Activated naive CD4-positive, alpha-beta T cell treated with anti-CD3 and anti-CD28 coated beads for 36 hours (primary cell): ENCODE data around the gene CDKN2D. TPM values are rescaled to one million over a fixed set of nuclear protein-coding genes. Genes with fewer than 3 reads are reported as not detected.

Experiments used
- CTCF ChIA-PET: fragments of 350-600 bp; sonication (Branson Sonifier 250); formaldehyde crosslinking; loops from one replicate; lab custom pipeline; 2021; ENCODE audit warnings: antibody characterized with exemption; lab: Charles Lee
- DNase-seq: peaks from one replicate; pipeline ENCODE4 v3.0.0-alpha.2; 2020
- H3K27ac Mint-ChIP-seq: one replicate; pipeline ENCODE4 v1.8.0; 2021; ENCODE audit warnings: mild to moderate bottlenecking, mixed read lengths
- H3K27me3 Mint-ChIP-seq: one replicate; pipeline ENCODE4 v1.8.0; 2021; ENCODE audit warnings: low read depth, mixed read lengths
- H3K36me3 Mint-ChIP-seq: one replicate; pipeline ENCODE4 v1.8.0; 2021; ENCODE audit warnings: low read depth, mixed read lengths
- H3K4me1 Mint-ChIP-seq: one replicate; pipeline ENCODE4 v1.8.0; 2021; ENCODE audit warnings: low read depth, mixed read lengths
- H3K4me3 Mint-ChIP-seq: one replicate; pipeline ENCODE4 v1.8.0; 2021; ENCODE audit warnings: mild to moderate bottlenecking, moderate library complexity, mixed read lengths
- H3K9me3 Mint-ChIP-seq: one replicate; pipeline ENCODE4 v1.8.0; 2021; ENCODE audit warnings: mixed read lengths
- intact Hi-C: fragments of 100-400 bp; cut with micrococcal nuclease; formaldehyde crosslinking; loops from one replicate; pipeline ENCODE4 v1.15.1; 2023
- total RNA-seq, 2 experiments: library from RNA; stranded (reverse); gene quantifications; one replicate each; pipeline ENCODE4 v1.2.3, GENCODE V29; 2021

Gene CDKN2D
- total RNA-seq = 10 to 100 TPM; 69.2 to 75.2 TPM

DNA sequence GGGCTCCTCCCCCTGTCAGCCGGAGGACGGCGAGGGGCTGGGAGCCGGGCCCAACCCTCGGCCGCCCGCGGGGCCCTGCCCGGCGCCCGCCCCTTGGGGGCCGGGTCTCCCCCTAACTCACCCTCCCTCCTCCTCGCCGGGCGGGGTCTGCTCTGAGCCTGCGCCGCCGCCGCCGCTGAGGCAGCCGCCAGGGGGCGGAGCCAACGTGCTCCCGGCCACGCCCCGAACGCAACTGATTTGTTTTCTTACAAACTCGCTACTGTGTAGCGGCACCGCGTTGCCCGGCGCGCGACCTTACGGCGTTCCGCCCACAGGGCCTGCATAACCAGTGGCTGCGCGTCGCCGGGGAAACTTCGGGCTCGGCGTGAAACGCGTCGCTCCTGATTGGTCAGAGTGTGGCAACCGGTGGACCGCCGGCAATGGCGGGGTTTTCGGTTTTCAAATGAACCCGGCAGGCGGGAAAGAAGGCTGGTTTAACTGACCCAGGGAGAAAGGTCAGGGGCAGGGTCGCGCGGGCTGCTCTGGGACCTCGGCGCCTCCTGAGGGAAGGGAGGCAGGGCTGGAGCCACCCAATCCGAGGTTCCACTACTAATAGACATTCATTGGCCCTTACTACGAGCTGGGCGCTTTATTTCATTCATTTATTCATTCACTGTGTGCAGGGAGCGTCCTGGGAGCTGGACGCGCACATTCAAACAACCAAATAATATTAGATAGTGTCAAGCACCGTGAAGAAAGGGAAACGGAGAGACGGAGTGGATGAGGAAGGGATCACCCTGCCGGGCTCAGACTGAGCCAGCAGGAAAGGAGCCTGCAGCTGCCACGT, at the start of gene CDKN2D:
TSS of gene CDKN2D (minus strand) at position 154 of the 826 bp plus-strand sequence. CDS start 326 bp downstream, outside the sequence.
- Mint-ChIP-seq H3K4me3 (peak within 1 kb of the TSS; percentile 94), H3K27ac (peak within 1 kb of the TSS; percentile 98), H3K27me3 (no peaks in the 10 kb centered on the region), H3K9me3 (no peaks in the 10 kb centered on the region), H3K4me1 (peaks cover 39% of the 10 kb centered on the region), H3K36me3 (peaks cover 33% of the 10 kb centered on the region)
- DNase-seq = peak; percentile 100
- intact Hi-C loops = loop anchor here (1.0 to 5.0 kb wide), 12 partner anchors 35 to 522 kb away; partner anchors contain the start of genes CARM1, SMARCA4 and TMED1
- CTCF ChIA-PET = interaction anchor here (0.6 to 4.7 kb wide), 11 partner anchors 12 to 296 kb away, joined by 3 to 36 read pairs (median 4); no protein-coding TSS in a partner anchor

DNA sequence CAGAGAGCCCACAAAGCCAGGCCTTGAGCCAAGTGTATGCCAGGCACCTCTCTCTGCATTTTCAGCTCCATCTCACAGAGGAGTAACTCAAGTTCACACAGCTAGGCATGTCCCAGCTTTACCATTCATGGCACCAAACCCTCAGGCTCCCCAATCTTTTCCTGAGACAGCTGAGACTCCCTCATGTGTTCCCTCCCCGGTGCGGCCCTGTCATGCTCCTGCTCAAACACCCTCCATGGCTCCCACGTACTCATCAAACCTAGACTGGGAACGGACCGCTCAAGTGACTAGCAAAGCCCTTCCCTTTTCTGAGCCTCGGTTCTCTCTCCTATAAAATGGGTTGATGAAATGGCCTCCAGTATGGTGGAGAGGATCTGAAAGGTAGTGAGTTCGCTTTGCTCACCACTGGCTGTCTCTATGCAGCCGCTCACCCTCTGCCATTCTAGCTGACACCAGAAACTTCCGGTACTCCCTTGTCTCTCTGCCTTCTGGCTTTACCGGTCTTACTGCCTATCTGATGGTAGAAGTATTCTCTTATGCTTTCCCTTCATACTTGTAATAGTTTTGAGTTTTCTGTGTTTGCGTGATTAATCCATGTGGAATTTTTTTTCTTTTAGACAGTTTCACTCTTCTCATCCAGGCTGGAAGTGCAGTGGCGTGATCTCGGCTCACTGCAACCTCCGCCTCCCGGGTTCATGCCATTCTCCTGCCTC, 48.8 kb upstream of the CDKN2D start:
- Mint-ChIP-seq H3K27me3 (no peaks in the 10 kb centered on the region), H3K4me1 (peaks cover 45% of the 10 kb centered on the region), H3K36me3 (peaks cover 12% of the 10 kb centered on the region), H3K9me3 (no peaks in the 10 kb centered on the region), H3K4me3 (no peak overlapping the region), H3K27ac (peak overlapping the region; percentile 8)
- intact Hi-C loops = no loop called here
- CTCF ChIA-PET = interaction anchor here (0.6 to 4.7 kb wide), 4 partner anchors 26 to 144 kb away, joined by 3 to 22 read pairs (median 3); no protein-coding TSS in a partner anchor
- no peak for DNase-seq

DNA sequence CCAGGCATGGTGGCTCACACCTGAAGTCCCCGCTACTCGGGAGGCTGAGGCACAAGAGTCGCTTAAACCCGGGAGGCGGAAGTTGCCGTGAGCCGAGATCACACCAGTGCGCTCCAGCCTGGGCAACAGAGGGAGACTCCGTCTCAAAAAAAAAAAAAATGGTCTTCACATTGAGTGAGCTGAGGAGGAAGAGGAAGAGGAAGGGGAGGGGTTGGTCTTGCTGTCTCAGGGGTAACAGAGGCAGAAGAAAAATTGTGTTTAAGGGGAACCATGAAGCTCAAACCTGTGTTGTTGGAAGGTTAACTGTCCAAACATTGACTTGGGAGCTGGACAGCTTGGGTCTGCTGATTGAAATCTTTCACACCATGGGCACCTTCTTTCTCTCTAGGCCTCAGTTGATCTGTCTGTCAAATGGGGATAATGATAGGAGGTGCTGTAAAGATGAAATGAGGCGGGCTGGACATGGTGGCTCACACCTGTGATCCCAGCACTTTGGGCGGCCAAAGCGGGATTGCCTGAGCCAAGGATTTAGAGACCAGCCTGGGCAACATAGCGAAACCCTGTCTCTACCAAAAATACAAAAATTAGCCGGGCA, 46.7 kb upstream of the CDKN2D start:
- Mint-ChIP-seq H3K4me1 (peaks cover 35% of the 10 kb centered on the region), H3K27me3 (no peaks in the 10 kb centered on the region), H3K36me3 (peaks cover 12% of the 10 kb centered on the region), H3K9me3 (no peaks in the 10 kb centered on the region), H3K27ac (peak overlapping the region; percentile 35), H3K4me3 (no peak overlapping the region)
- intact Hi-C loops = no loop called here
- DNase-seq = no peak
- CTCF ChIA-PET = interaction anchor here (1.1 kb wide), 1 partner anchor 84 kb away, joined by 4 read pairs; no protein-coding TSS in a partner anchor

DNA sequence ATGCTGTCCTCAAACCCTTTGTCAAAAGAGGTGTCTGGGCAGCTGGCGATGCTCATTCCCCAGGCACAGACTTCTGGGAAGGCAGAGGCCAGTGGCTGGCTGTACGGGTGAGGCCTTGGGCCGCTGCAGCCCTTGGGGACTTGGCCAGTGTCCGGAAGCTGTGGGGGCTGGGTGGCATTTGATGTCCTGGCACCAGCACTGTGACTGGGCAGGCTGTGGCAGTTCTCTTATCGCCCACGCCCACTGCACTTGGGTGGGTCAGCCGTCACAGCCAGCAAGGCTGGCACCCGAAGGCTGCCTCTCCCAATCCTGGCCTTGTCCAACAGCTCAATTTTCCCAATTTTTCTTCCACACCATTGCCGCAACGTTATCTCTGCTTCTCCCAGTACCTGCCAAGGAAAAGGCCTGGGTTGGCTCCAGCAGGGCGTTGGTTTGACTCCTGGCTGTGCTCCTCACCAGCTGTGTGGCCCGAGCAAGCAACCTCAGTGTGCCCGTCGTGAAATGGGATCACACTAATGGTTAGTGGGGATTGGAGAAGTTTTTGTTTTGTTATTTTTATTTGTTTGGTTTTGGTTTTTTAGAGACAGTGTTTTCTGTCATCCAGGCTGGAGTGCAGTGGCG, 43.8 kb upstream of the CDKN2D start:
- Mint-ChIP-seq H3K4me1 (peaks cover 31% of the 10 kb centered on the region), H3K36me3 (peaks cover 11% of the 10 kb centered on the region), H3K27me3 (no peaks in the 10 kb centered on the region), H3K27ac (no peak overlapping the region), H3K9me3 (no peaks in the 10 kb centered on the region), H3K4me3 (no peak overlapping the region)
- intact Hi-C loops = no loop called here
- DNase-seq = no peak
- CTCF ChIA-PET = interaction anchor here (1.3 to 2.1 kb wide), 3 partner anchors 9 to 32 kb away, joined by 3 to 11 read pairs (median 8); no protein-coding TSS in a partner anchor

DNA sequence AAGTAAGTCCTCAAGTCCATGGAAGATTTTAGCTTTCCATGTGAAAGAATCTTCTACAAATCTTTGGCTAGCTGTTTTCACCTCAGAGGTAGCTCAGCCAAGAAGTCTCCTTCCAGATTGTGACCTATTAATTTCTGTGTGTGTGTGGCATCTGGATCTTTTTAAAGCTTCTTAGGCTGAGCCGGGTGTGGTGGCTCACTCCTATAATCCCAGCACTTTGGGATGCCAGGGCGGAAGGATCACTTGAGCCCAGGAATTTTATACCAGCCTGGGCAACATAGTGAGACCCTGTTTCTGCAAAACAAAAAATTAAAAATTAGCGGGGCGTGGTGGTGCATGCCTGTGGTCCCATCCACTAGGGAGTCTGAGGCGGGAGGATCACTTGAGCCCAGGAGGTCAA, 43.1 kb upstream of the CDKN2D start:
- Mint-ChIP-seq H3K9me3 (no peaks in the 10 kb centered on the region), H3K27me3 (no peaks in the 10 kb centered on the region), H3K4me1 (peaks cover 32% of the 10 kb centered on the region), H3K4me3 (no peak overlapping the region), H3K27ac (no peak overlapping the region), H3K36me3 (peaks cover 8% of the 10 kb centered on the region)
- intact Hi-C loops = no loop called here
- no peak for DNase-seq
- CTCF ChIA-PET = interaction anchor here (0.6 to 2.1 kb wide), 5 partner anchors 8 to 127 kb away, joined by 3 to 11 read pairs (median 4); no protein-coding TSS in a partner anchor

DNA sequence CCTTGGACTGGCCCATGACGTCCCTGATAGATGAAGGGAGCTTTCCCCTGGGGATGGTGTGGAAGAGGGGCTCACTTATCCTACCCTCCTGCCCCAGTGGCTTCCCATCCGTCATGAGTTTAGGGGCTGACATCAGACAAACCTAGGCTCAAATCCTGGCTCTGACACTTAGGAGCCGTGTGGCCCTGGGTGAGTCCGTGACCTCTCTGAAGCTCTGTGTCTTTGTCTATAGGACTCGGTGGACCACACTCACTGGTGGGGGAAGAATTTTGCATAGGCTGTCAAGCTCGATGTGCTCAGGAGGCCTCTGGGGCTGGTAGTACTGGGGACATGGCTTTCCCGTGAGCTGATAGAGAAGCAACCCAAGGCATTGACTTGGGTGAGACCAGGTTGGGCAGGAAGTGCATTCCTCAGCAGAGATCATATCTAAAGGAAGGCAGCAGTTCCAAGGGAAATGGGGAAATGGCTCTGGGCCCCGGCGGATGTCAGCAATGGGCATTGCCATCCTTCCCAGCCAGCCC, 35.7 kb upstream of the CDKN2D start:
- Mint-ChIP-seq H3K36me3 (peaks cover 9% of the 10 kb centered on the region), H3K9me3 (no peaks in the 10 kb centered on the region), H3K27me3 (no peaks in the 10 kb centered on the region), H3K4me1 (peaks cover 26% of the 10 kb centered on the region), H3K27ac (peak overlapping the region; percentile 100), H3K4me3 (peak overlapping the region; percentile 98)
- DNase-seq = peak; percentile 21
- CTCF ChIA-PET = interaction anchor here (0.5 to 2.0 kb wide), 6 partner anchors 7 to 33 kb away, joined by 3 to 10 read pairs (median 3); no protein-coding TSS in a partner anchor
- intact Hi-C loops = loop anchor here (1.0 kb wide), 1 partner anchor 35 kb away; no protein-coding TSS in a partner anchor

DNA sequence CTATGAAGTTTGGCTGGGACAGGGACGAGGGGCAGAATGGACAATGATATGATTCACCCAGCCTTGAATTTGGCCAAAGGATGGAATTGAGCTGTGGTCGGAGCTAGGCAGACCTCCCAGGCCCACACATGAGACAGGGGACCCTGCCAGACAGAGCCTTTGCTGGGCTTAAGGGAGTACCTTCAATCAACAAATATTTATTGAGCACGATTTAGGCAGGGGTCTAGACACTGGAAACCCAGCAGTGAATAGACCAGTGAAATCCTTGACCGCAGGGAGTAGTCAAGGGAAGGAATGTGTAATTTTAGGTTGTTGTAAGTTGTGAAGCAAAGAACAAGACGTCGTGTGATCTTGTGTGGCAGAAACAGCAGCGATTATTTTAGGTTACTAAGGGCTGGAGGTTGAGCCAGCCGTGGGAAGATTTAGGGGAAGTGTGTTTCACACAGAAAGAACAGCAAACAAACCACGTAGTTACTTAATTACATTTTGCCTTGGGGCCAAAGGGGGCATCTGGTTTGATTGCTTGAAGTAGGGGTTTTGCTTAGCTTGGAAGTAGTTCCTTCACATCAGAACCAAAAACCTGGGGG, 35.2 kb upstream of the CDKN2D start:
- no peaks in the 10 kb centered on the region for H3K27me3 Mint-ChIP-seq
- CTCF ChIA-PET = interaction anchor here (0.5 to 2.0 kb wide), 5 partner anchors 8 to 32 kb away, joined by 3 to 10 read pairs (median 3); no protein-coding TSS in a partner anchor

DNA sequence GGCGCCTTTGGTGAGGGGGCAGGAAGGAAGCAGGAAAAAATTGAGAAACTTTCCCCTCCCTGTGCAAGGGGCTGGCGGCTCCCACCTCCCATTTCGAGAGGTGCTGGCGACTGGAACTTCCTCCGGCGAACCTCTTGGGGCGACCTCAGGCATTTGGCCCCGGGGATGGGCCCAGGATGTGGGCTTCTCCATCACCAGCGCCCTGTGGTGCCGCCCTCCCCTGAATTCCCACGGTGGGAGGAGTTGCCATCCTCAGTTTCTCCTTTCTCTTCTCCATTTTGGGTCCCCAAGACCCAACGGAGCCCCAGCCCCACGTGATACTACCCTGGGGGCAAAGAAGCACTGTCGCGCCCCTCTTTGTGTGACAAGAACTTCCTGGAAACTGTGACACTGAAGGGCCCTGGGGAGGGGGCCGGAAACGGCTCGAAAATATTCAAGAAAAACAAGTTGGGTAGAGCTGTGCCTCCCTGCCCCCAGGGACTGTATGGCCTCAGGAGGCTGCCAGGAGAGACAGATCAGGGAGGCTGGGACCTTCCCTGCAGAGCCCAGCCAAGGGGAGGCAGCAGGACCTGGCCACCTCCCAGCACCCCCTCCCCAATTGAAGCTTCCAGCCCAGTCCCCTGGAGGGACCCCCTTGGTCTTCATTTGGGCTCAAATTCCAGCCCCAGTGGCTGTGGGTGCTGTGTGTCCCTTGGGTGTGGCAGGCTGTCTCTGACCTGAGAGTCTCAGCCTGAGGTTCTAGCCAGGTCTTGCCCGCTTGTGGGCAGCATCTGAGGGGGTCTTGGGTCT, 34.5 kb upstream of the CDKN2D start:
- Mint-ChIP-seq H3K4me1 (peaks cover 24% of the 10 kb centered on the region), H3K27ac (peak overlapping the region; percentile 100), H3K4me3 (peak overlapping the region; percentile 98), H3K9me3 (no peaks in the 10 kb centered on the region), H3K27me3 (no peaks in the 10 kb centered on the region), H3K36me3 (peaks cover 9% of the 10 kb centered on the region)
- intact Hi-C loops = loop anchor here (1.0 to 2.0 kb wide), 4 partner anchors 42 to 234 kb away; partner anchors contain the start of gene TMED1
- peak; percentile 90 for DNase-seq
- CTCF ChIA-PET = interaction anchor here (0.6 to 2.0 kb wide), 5 partner anchors 8 to 783 kb away, joined by 3 to 10 read pairs (median 4); no protein-coding TSS in a partner anchor

More for the DNA sequence above, 35.2 kb upstream of the CDKN2D start:
- peak overlapping the region; percentile 98 for H3K4me3 Mint-ChIP-seq
- H3K4me1 Mint-ChIP-seq = peaks cover 26% of the 10 kb centered on the region
- no peaks in the 10 kb centered on the region for H3K9me3 Mint-ChIP-seq
- DNase-seq = peak; percentile 60
- H3K36me3 Mint-ChIP-seq = peaks cover 9% of the 10 kb centered on the region
- intact Hi-C loops = loop anchor here (1.0 to 2.0 kb wide), 5 partner anchors 35 to 233 kb away; partner anchors contain the start of gene TMED1
- peak overlapping the region; percentile 100 for H3K27ac Mint-ChIP-seq

DNA sequence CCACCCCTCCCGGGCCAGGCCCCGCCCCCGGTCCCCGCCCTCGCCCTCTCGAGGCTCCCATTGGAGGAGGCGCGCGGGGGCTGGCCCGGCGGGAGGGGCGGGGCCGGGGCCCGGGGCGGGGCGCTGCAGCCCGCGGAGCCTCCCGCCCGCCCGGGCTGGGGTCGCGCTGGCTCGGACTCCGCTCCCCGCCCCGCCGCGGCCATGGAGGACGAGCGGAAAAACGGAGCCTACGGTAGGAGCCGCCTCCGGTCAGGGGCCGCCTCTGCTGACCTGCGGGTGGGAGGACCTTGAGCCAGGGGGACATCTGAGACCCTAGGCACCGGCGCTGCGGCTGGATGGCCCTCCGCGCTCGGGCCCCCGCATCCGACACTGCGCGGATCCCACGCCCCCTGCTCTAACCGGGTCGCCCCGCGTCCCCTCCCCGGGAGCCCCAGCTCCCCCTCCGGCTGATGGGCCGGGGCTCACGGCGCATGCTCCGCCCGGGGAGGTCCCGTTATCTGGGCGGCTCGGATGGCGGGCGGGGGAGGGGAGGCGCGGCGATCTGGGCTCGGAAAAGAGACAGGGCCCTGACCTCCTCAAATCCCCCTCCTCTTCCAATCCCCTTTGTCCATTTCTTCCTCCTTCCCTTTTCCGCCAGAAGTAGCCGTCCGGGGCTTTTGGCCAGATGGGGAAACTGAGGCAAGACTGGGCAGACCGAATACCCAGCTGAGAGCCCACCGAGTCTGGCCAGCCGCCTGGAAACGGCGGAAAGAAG, 33.7 kb upstream of the CDKN2D start:
- DNase-seq = peak; percentile 91
- intact Hi-C loops = loop anchor here (1.0 to 2.0 kb wide), 4 partner anchors 42 to 234 kb away; partner anchors contain the start of gene TMED1
- H3K27ac Mint-ChIP-seq = peak overlapping the region; percentile 100
- peaks cover 24% of the 10 kb centered on the region for H3K4me1 Mint-ChIP-seq
- CTCF ChIA-PET = interaction anchor here (0.6 to 1.6 kb wide), 4 partner anchors 21 to 782 kb away, joined by 3 to 6 read pairs (median 4); no protein-coding TSS in a partner anchor
- H3K36me3 Mint-ChIP-seq = peaks cover 9% of the 10 kb centered on the region
- no peaks in the 10 kb centered on the region for H3K27me3 Mint-ChIP-seq
- H3K4me3 Mint-ChIP-seq = peak overlapping the region; percentile 98
- H3K9me3 Mint-ChIP-seq = no peaks in the 10 kb centered on the region
